CD4-positive, alpha-beta T cell treated with Interleukin-17A for 1 hour (primary cell): ENCODE results near the gene SMIM36.
"Not testable (repeated sequence)": the region's sequence is repeated elsewhere in the genome, so short reads cannot be mapped to it uniquely, and the experiment has no call there.

ENCODE experiments used
- DNase-seq: peaks from one replicate; pipeline ENCODE4 v3.0.0-alpha.2; 2020

Gene SMIM36

GRCh38 chr17:55410722-55411462, 100.4 kb downstream of the SMIM36 start:
- no peak for DNase-seq

- DNase-seq = no peak
Observed at GRCh38 chr17:55409030-55409800, 102.0 kb downstream of the SMIM36 start.

GRCh38 chr17:55407641-55408566, 103.3 kb downstream of the SMIM36 start:
- no peak for DNase-seq

GRCh38 chr17:55405600-55405999, 105.7 kb downstream of the SMIM36 start:
- DNase-seq = no peak

GRCh38 chr17:55404197-55404596, 107.1 kb downstream of the SMIM36 start:
- not testable (repeated sequence) for DNase-seq

- no peak for DNase-seq
Observed at GRCh38 chr17:55402374-55402773, 108.9 kb downstream of the SMIM36 start.
